HEK293T (cell line): Measurements from ENCODE around the gene ST6GALNAC1.

ENCODE experiments used
- ARNT ChIP-seq: fragments of 450-650 bp; IDR thresholded peaks from 2 replicates; pipeline ENCODE4 v1.6.1; 2017; ENCODE audit warnings: mild to moderate bottlenecking
- CTBP1 ChIP-seq: fragments of 450-650 bp; IDR thresholded peaks from 2 replicates; pipeline ENCODE4 v1.6.1; 2016; ENCODE audit warnings: borderline replicate concordance
- FOXK2 ChIP-seq: fragments of 450-650 bp; IDR thresholded peaks from 2 replicates; pipeline ENCODE4 v1.6.1; 2016; ENCODE audit warnings: mild to moderate bottlenecking
- LEF1 ChIP-seq: fragments of 450-650 bp; IDR thresholded peaks from 2 replicates; pipeline ENCODE4 v1.6.1; 2017; ENCODE audit warnings: mild to moderate bottlenecking, borderline replicate concordance
- NFRKB ChIP-seq: fragments of 450-650 bp; IDR thresholded peaks from 2 replicates; pipeline ENCODE4 v1.6.1; 2016; ENCODE audit warnings: mild to moderate bottlenecking, moderate library complexity
- SP1 ChIP-seq: fragments of 450-650 bp; IDR thresholded peaks from 2 replicates; pipeline ENCODE4 v1.6.1; 2017
- TARDBP ChIP-seq: fragments of 450-650 bp; IDR thresholded peaks from 2 replicates; pipeline ENCODE4 v1.6.1; 2016
- ZNF384 ChIP-seq: fragments of 450-650 bp; IDR thresholded peaks from 2 replicates; pipeline ENCODE4 v1.6.1; 2016

DNA sequence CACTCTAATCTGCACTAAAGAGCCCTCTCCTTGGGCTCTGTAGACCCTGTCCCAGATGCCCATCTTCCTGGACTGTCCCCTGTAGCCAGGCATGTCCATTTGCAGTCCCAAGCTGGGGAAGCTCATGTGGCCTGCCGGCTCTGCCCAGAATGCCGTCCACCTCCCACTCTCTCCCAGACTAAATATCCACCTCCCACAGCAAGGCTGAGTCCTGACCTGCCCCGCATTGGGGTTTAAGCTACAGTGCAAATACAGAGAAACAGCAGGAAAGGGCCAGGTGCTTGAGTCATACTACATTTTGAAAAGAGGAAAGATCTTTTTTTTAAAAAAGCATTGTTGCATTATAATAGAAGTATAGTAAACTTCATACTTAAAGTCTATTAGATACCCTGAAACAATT, 60.9 kb downstream of the ST6GALNAC1 start:
- TF ChIP-seq FOXK2 (no peak), SP1 (no peak), TARDBP (no peak), ZNF384 (no peak), ARNT (no peak), NFRKB (no peak), LEF1 (no peak), CTBP1 (no peak)
